ENCODE data around the gene ACBD6. TPM values are rescaled to one million over a fixed set of nuclear protein-coding genes. Genes with fewer than 3 reads are reported as not detected.

Gene ACBD6
- total RNA-seq, 1 donor from 2014 or later: 19.0 TPM

DNA sequence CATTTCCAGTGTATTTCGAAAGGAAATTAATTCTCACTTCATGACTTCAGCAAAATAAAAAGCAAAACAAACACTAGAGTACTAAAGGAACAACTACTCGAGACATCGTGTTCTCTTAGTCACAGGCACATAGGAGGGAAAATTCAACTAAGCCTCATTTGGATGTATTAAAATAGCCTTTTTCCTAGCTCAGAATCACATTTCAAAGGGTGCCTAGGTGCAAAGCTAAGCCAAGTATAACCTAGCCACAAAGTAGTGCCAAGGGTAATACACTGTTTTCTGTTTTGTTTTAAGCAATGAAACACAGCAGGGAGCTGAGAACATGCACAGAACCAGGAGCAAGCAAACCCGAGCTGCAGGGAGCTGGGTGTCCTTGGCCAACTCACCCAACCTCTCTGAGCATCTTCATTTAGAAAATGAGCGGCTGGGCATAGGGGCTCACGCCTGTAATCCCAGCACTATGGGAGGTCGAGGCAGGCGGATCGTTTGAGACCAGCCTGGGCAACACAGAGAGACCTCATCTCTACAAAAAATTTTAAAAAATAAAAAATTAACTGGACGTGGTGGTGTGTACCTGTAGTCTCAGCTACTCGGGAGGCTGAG, 26.6 kb upstream of the ACBD6 start:
- intact Hi-C loops (cut with DNase I): no loop called here
- DNase-seq (ENCODE audit: low spot score): no peak

DNA sequence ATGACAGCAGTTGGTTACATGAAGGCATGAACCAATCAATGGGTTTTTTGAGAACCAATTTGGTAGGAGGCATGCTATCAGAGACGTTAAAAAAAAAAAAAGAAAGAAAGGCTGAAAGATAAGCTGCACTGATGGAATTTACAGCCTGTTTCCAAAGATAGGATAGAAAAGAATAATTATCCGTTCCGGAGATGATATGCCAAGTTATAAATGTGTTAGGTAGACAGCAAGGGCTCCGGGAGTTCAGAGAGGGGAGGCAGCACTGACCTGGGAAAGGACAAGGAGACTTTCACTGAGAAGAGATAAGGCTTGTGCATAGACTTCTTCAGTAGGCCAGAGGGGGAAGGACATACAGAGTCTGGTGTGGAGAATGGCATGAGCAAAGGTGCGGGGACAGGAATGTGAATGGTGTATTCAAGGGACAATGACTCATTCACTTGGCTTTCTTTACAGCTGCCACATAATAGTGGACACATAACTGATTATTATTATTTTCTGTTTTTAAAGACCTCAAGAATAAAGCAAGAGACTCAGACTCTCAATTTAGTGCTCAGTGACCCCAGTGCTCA, 24.8 kb upstream of the ACBD6 start:
- DNase-seq (ENCODE audit: low spot score): no peak
- intact Hi-C loops (cut with DNase I): no loop called here

DNA sequence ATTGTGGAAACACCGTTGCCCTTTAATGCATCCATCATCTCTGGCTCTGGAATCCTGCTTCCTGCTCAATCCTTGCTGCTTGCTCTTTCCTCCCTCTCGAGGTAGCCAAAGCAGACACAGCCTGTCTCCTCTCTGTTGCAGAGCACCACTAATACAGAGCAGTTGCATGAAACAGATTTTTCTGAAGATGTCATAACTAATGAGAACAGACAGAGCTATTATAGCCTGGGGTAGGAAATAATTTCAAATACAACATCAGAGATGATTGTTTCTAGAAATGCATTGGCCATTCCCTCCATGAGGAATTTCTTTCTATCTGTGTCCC, 23.3 kb upstream of the ACBD6 start:
- DNase-seq (ENCODE audit: low spot score): no peak
- intact Hi-C loops (cut with DNase I): no loop called here

DNA sequence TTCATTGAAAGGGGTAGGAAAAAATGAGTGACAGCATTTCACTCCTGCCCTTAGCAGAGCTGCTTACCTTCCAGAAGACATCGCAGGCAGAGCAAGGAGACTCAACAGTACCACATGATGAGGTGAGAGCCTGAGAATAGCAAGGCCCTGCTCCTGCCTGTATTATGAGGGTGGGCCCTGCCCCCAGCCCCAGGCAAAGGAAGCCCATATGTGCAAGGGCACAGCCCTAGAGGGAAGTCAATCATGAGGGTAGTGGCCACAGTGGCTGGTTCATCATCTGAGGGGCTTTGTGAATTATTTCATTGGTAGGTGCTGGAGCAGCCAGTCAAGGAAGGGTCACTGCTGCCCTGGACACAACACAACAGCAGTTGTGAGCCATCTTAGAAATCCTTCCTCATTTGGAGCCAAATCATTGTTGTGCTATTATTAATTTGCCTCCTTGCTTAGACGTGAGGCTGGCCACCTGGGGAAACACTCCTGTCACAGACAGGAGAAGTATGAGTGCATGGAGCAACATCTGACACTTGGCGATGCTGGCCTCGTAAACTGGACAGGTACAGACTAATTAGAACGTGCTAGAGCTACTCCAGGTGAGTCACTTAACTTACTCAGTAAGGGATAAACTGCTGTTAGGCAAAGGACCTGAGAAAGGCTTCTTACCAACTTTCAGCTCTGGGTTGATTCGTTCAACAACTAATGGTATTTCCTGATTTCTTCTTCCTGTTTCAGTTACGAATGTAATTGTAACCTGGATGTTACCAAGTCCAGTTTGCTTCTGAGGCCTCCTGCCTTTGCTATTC, 22.7 kb upstream of the ACBD6 start:
- intact Hi-C loops (cut with DNase I): no loop called here

DNA sequence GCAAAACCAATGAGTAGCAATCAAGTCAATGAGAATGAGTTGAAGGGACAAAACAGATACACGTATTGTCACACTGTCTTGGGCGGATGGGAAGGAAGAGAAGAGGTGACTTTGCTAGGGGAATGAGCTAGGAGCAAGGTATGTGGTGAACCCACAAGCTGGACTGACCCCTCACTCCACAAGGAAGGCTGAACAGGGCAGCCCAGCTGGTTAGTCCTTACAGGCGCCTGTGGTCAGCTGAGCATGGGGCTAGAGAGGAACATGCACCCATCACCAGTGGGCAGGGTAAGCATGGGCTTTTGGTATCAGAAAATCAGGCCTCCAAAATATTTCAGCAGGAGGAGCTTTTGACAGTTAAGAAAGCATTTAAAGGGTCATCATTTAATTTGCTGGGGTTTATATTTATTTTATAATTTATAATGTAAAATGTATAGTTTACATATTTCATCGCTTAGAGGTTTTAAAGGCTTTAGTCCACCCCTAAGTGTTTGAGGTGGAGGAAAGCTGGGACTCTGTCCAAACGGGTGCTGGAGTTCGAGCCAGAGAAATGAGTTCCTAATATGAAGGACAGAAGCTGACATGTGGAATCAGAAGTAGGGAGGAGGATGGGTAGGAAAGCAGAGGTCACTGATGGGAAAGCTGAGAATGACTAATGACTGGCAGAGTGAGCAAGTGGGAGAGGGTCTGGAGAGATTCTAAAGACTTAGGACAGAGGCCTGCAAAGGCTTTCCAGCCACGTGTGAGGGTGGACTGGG, 22.0 kb upstream of the ACBD6 start:
- intact Hi-C loops (cut with DNase I): no loop called here
- DNase-seq (ENCODE audit: low spot score): no peak

More for the DNA sequence above, 22.7 kb upstream of the ACBD6 start:
- DNase-seq (ENCODE audit: low spot score): no peak

DNA sequence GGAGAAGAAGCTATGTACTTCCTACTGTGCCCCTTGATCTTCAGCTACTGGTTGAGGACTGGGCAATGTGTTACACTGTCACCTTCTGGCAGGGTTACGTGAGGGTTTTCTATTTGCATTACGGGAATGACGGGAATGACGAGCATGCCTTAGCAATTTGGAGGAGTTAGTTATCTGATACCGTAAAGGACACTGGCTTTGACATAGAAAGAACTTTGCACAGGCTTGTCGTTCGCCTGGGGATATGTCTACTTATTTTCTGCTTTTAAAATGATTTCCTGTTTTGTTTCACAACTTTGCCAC, 19.8 kb upstream of the ACBD6 start:
- intact Hi-C loops (cut with DNase I): no loop called here
- DNase-seq (ENCODE audit: low spot score): no peak

DNA sequence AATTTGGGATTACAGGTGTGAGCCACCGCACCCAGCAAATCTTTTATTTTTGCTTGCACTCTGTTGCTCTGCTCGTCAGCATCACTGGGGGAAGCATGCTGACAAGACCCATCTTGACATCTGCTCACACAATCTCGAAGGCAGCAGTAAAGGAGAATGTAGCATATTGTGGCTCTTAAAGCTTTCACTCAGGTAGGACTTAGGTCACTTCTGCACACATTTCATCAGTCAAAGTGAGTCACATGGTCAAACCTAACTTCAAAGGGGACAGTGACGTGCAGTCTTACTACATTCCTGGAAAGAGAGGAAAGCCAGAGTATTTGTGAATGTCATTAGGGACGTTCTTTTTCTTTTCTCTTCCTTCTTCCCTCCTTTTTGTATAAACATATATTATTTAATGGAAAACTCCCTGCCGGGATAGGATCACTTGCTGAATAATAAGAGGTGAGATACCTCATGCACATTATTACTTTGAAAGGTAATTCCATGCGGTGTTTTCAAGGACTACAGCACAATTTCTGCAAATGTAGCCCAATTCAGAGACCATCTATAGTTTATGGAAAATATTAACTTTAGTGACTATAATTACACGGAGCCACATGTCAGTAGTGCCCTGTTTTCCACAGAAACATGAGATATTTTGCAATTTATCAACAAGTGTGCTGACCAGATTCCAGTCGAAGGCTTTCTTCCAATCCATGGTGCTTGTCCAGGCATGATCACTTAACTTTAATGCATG, 19.3 kb upstream of the ACBD6 start:
- intact Hi-C loops (cut with DNase I): no loop called here
- DNase-seq (ENCODE audit: low spot score): no peak

DNA sequence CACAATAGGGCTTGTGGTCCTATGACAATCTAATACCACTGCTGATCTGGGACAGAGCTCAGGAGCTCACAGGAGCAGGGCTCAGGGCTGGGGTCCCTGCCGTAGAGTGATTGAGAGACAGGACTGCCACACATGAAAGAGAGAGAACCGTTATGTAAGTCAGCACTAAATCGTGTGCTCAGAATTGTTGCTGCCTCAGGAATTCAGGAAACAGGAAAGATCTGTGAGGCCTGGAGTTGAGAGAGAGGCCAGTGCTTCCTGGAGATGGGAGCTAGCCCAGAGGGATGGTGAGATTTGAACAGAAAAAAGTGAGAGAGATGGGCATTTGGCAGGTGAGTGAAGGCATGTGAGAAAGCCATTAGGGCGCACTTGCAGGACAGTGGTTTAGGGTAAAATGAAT, 17.5 kb upstream of the ACBD6 start:
- intact Hi-C loops (cut with DNase I): loop anchor here (5.0 kb wide), 2 partner anchors 112 to 342 kb away; partner anchors contain the start of gene XPR1
- DNase-seq (ENCODE audit: low spot score): no peak

DNA sequence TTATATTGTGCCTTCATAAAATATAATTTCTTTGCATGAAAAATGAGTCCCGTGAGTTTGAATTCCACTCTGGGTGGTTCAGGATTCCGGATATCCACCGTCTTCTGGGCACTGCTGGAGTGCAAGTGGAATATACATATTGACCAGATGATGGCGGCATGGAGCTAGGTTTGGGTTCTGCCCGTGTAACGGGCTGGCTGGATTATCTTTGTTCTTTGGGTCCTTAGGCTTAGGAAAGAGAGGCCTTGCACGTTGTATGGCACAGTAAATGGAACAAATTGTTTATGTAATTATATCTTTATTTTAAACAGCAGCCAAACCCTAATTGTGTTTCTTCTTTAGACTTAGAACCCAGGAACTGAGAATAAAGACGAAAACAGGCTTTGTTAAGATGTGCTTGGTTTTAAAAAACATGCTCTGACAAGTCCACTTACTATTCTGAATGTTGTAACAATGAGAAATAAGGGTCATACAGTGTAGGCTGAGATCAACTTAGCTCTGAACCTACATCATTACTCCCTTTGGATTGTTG, 13.5 kb upstream of the ACBD6 start:
- intact Hi-C loops (cut with DNase I): loop anchor here (5.0 kb wide), 2 partner anchors 116 to 346 kb away; partner anchors contain the start of gene XPR1
- no peak for DNase-seq (ENCODE audit: low spot score)

DNA sequence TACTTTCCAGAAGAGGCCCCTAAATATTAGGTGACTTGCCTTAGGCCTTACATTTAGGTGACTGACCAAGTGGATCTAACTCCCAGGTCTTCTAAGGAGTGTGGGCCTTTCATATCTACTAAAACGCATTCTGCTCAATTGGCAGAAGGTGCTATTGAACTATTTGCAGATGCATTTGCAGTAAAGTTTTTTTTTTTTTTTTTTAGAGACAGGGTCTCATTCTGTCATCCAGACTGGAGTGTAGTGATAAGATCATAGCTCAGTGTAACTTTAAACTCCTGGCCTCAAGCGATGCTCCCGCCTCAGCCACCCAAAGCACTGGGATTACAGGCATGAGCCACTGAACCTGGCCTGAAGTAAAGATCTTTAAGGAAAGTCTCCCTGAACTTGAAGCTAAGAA, 13.0 kb upstream of the ACBD6 start:
- no peak for DNase-seq (ENCODE audit: low spot score)
- intact Hi-C loops (cut with DNase I): loop anchor here (5.0 kb wide), 2 partner anchors 117 to 347 kb away; partner anchors contain the start of gene XPR1

DNA sequence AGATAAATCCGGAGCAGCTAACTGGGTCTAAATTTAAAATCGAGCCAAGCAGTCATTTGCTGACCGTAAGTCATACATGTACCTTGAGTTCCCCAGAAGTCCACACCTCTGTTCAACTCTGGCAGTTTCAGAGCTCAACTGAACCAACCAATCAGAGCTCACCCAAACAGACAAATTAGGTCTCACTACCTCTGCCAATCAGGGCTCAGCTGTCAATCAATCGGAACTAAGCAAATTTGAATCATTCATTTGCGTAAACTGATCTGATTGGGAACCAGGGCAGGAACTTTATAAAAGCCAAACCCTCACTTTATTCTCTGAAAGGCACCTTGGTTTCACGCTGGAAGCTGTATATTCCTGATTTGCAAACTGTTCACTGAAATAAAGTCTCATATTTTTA, 11.2 kb upstream of the ACBD6 start:
- intact Hi-C loops (cut with DNase I): no loop called here
- DNase-seq (ENCODE audit: low spot score): no peak

DNA sequence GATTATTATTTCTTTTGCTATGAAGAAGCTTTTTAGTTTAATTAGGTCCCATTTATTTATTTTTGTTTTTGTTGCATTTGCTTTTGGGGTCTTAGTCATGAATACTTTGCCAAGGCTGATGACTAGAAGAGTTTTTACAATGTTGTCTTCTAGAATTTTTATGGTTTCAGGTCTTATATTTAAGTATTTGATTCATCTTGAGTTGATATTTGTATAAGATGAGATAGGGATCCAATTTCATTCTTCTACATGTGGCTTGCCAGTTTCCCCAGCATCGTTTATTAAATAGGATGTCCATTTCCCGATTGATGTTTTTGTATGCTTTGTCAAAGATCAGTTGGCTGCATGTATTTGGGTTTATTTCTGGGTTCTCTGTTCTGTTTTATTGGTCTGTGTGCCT, 8.5 kb upstream of the ACBD6 start:
- no peak for DNase-seq (ENCODE audit: low spot score)
- intact Hi-C loops (cut with DNase I): no loop called here

DNA sequence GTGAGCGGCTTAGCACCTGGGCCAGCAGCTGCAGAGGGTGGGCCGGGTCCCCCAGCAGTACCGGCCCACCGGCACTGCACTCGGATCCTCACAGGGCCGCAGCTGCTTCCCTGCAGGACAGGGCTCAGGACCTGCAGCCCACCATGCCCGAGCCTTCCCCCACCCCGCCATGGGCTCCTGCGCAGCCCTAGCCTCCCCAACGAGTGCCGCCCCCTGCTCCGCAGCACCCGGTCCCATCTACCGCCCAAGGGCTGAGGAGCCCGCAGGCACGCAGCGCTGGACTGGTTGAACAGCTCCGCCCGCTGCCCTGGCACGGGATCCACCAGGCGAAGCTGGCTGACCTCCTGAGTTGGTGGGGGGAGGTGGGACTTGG, 6.3 kb upstream of the ACBD6 start:
- intact Hi-C loops (cut with DNase I): no loop called here
- no peak for DNase-seq (ENCODE audit: low spot score)

DNA sequence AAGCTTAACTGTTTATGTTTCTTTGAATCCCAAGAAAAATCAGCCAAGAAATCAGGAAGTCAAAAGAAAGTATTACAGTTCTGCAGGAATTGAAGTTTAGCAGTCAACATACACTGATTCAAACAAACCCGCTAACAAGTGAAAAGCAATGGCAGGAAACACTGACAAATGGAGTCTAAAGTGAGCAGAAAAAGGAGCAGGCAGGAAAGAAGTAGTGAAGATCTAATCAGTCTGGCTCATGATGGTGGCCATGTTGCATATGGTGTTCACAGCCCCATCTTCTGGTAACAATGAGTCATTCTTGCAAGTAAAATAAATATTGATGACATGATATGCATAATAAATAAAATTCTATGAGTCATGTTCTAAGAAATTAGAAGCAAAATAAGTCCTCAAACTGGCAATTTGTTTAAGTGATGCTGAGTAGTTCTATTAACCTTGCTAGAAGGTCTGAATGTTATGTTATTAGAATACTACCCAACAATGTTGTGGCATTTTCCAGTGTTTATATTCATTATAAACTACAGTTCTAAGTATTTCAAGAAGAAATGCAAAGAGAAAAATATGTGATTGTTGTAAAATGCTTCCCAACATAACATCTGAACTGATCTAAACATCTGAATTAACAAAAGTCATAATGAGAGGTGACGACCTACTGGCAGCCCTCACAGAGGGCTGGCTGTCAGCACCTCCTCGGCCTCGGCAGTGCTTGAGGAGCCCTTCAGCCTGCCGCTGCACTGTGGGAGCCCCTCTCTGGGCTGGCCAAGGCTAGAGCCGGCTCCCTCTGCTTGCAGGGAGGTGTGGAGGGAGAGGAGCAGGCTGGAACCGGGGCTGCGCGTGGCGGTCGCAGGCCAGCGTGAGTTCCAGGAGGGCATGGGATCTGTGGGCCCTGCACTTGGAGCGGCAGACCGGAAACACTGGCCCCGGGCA, 5.7 kb upstream of the ACBD6 start:
- no peak for DNase-seq (ENCODE audit: low spot score)
- intact Hi-C loops (cut with DNase I): no loop called here

DNA sequence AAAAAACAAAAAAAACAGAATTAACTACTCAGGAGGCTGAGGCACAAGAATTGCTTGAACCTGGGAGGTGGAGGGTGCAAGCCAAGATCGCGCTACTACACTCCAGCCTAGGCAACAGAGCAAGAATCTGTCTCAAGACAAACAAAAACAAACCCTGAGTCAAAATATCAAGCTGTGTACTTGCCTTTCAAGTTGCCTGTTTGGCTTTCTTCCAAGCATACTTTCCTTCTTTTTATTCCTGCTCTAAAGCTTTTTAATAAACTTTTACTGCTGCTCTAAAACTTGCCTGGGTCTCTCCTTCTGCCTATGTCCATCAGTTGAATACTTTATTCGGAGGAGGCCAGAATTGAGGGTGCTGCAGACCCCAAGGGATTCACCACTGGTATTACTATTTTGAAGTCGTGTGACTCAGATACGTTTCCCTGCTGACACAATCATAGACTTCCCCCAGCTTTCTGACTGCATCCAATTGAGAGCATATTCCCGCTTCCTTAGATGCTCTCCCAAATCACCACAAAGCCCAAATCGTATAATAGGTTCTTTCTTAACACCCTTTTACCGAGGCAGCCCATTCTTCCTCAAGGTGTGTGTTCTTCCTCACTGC, 3.5 kb upstream of the ACBD6 start:
- intact Hi-C loops (cut with DNase I): no loop called here
- no peak for DNase-seq (ENCODE audit: low spot score)

DNA sequence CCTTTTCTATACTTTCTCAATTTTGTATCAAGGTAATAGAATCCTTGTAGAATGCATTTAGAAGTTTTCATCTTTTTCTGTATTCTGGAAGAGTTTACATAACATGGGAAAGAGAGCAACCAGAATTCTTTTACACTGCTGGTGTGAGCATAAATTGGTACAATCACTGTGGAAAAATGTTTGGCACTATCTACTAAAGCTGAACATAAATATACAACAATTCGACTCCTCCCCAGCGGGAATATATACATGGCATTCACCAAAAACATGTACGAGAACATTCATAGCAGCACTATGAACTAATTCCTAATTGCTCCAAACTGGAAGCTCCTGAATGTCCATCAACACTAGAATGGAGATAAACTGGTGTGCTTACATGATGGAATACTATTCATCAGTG, 1.8 kb upstream of the ACBD6 start:
- intact Hi-C loops (cut with DNase I): loop anchor here (5.0 kb wide), 1 partner anchor 653 kb away; no protein-coding TSS in a partner anchor
- DNase-seq (ENCODE audit: low spot score): no peak

DNA sequence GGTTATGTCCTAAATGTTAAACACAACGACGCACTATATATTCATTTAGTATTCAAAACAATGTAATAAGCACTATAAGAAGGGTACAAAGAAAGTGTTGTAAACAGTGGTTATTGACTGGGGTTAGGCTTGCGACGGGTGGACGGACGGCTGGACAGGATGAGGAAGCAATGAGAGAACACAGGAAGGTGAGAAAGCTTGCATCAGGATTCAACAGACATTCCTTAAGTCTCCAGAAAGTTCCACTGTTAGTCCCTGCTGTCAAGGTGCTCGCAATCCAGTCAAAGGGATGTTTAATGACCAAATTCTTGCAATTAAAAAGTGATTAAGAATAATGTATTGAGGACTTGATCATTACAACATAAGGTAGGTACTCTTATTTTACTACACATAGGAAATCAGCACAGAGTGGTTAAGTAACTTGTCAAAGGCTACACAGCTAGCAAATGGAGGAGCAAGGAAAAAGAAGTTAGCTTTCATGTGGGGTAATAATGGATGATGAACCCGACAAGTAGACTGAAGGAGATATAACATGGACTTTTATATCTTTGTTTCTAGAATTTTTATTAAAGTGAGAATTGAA, 994 bp upstream of the ACBD6 start:
- DNase-seq (ENCODE audit: low spot score): no peak
- intact Hi-C loops (cut with DNase I): loop anchor here (5.0 kb wide), 1 partner anchor 654 kb away; no protein-coding TSS in a partner anchor
